Hepatocyte (in vitro differentiated cells): ENCODE data around the gene VAMP8.

Experiments
- EZH2 ChIP-seq: fragments of 200-600 bp; sonication (generic); IDR thresholded peaks from 2 replicates; pipeline ENCODE4 v1.6.1; 2016; ENCODE audit warnings: antibody characterized with exemption, mild to moderate bottlenecking, borderline replicate concordance
- TF ChIP-seq, protein P1 (sequence below): fragments of 200-600 bp; sonication (generic); IDR thresholded peaks from 2 replicates; pipeline ENCODE4 v1.5.1; 2016; ENCODE audit warnings: antibody characterized with exemption, mild to moderate bottlenecking; ENCODE audit not compliant: poor library complexity

- TF ChIP-seq, protein P1, sequence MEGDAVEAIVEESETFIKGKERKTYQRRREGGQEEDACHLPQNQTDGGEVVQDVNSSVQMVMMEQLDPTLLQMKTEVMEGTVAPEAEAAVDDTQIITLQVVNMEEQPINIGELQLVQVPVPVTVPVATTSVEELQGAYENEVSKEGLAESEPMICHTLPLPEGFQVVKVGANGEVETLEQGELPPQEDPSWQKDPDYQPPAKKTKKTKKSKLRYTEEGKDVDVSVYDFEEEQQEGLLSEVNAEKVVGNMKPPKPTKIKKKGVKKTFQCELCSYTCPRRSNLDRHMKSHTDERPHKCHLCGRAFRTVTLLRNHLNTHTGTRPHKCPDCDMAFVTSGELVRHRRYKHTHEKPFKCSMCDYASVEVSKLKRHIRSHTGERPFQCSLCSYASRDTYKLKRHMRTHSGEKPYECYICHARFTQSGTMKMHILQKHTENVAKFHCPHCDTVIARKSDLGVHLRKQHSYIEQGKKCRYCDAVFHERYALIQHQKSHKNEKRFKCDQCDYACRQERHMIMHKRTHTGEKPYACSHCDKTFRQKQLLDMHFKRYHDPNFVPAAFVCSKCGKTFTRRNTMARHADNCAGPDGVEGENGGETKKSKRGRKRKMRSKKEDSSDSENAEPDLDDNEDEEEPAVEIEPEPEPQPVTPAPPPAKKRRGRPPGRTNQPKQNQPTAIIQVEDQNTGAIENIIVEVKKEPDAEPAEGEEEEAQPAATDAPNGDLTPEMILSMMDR = no peak
- no peak for TF ChIP-seq EZH2
These were observed 42.2 kb downstream of the VAMP8 start for GRCh38 chr2:85619617-85620016.
